Psoas muscle (tissue), 8 donors: ENCODE measurements around the gene CHSY1. TPM values are rescaled to one million over a fixed set of nuclear protein-coding genes. Genes with fewer than 3 reads are reported as not detected.

Experiments used
- ATAC-seq, 4 donors: fragments of 200-7000 bp; cut with Tn5 transposase; one replicate each; pipeline ENCODE4 v1.9.1; 2020; ENCODE audit warnings: moderate library complexity in 3 of 4, mild to moderate bottlenecking in 2 of 4
- DNase-seq, 2 donors: peaks; one replicate each; pipeline ENCODE4 v3.0.0-alpha.2; 2020
- H3K27ac ChIP-seq: fragments of 200-600 bp; one replicate; pipeline ENCODE4 v1.8.0; 2022
- H3K27me3 ChIP-seq, 3 donors: fragments of 200-600 bp in 1 of 3; one replicate each; pipeline versions ENCODE4 v1.6.1 to v1.8.0; 2013 to 2022; ENCODE audit warnings: low read length in 2 of 3, mild to moderate bottlenecking in 2 of 3, moderate library complexity in 1 of 3; ENCODE audit not compliant: insufficient read depth in 3 of 3
- H3K36me3 ChIP-seq, 2 donors: fragments of 200-600 bp in 1 of 2; one replicate each; pipeline versions ENCODE4 v1.6.1 to v1.8.0; 2013 to 2022; ENCODE audit warnings: low read depth in 1 of 2, mild to moderate bottlenecking in 1 of 2, moderate library complexity in 1 of 2; ENCODE audit not compliant: insufficient read depth in 1 of 2
- H3K4me1 ChIP-seq: fragments of 200-600 bp; one replicate; pipeline ENCODE4 v1.8.0; 2022
- H3K4me3 ChIP-seq: fragments of 200-600 bp; one replicate; pipeline ENCODE4 v1.8.0; 2022; ENCODE audit warnings: mild to moderate bottlenecking
- H3K9me3 ChIP-seq: fragments of 200-600 bp; one replicate; pipeline ENCODE4 v1.8.0; 2022
- CTCF ChIP-seq: fragments of 200-600 bp; IDR thresholded peaks from one replicate; pipeline ENCODE4 v1.8.0; 2022; ENCODE audit warnings: antibody characterized with exemption
- WGBS, 3 donors: extraction: QIAGEN DNeasy Blood & Tissue Kit; methylation state at CpG; one replicate each; pipeline versions ENCODE4 v1.1.6 to v1.1.7; 2013; 5-methylcytosine and 5-hydroxymethylcytosine counted together
- intact Hi-C, 2 donors: fragments of 100-400 bp; cut with DNase I; formaldehyde crosslinking; loops; one replicate each; pipeline versions ENCODE4 v1.11.0 to v1.14.2; 2022
- polyA plus RNA-seq, 3 donors: library from polyadenylated mRNA; stranded (reverse); fragments of 200-250 nt; gene quantifications; one replicate each; pipeline ENCODE4 v1.2.3, GENCODE V29; 2013
- total RNA-seq, 4 donors: library from RNA; stranded (reverse); fragmentation: NEBNext Ultra II Directional in 2 of 4; extraction: Animal tissue kit (Norgen Biotek cat#: 25700) in 2 of 4; gene quantifications; one replicate each; pipeline versions ENCODE4 v1.2.1 to v1.2.4, GENCODE V29; 2021 to 2023
- donor health status: healthy with polysubstance abuse.
- donor health status: DM: no; HTN: no; CAD: no; lungs with moderate emphysema.
- donor health status: Bipolar disorder and iron deficiency.
- donor health status: healthy.
- donor health status: DM: yes; HTN: yes; CAD: no.
- donor health status: DM: no; HTN: no; CAD: no.
- donor health status: DM: no; HTN: no; CAD: no.
- donor health status: DM: yes; HTN: yes; CAD: no.

The CHSY1 gene
- total and polyA plus RNA-seq, 7 donors, result 2.9 to 11.4 (median 6.7) TPM

- ATAC-seq (peak in 3 of 4 donors; percentile 7 to 17 (median 15)), DNase-seq (peak in 1 of 2 donors; percentile 49)
- WGBS, 3 donors, result 29 to 35% (median 30%) methylated on average over 3 of the region's 3 CpGs
- Histone ChIP-seq H3K4me1 (no peaks in the 10 kb centered on the region), H3K36me3 (peaks cover 1 to 24% of the 10 kb centered on the region in 2 donors), H3K9me3 (no peaks in the 10 kb centered on the region), H3K4me3 (no peak overlapping the region), H3K27me3 (no peaks in the 10 kb centered on the region), H3K27ac (no peak overlapping the region)
- TF ChIP-seq CTCF, result no peak
- intact Hi-C loops, result loop anchor here in 1 of 2 donors (10.0 kb wide), 2 partner anchors 351 to 651 kb away; partner anchors contain the start of gene LRRK1
Measured at GRCh38 chr15:101266034-101266433, 14.2 kb upstream of the CHSY1 start.

GRCh38 chr15:101264911-101265641 lies 13.2 kb upstream of the CHSY1 start:
- no peaks in the 10 kb centered on the region for H3K9me3 ChIP-seq
- 79 to 84% (median 80%) methylated on average over 17 of the region's 17 CpGs for whole genome bisulfite sequencing, 3 donors
- no peaks in the 10 kb centered on the region for H3K4me1 ChIP-seq
- no peak for DNase-seq
- intact Hi-C loops, result loop anchor here in 1 of 2 donors (2.0 to 10.0 kb wide), 3 partner anchors 178 to 650 kb away; partner anchors contain the start of gene LRRK1
- no peak for TF ChIP-seq CTCF
- H3K27ac ChIP-seq, result no peak overlapping the region
- H3K36me3 ChIP-seq, result peaks cover 0 to 15% of the 10 kb centered on the region in 2 donors
- no peak overlapping the region for H3K4me3 ChIP-seq
- no peak for ATAC-seq
- H3K27me3 ChIP-seq, result no peaks in the 10 kb centered on the region

GRCh38 chr15:101264011-101264410 lies 12.2 kb upstream of the CHSY1 start:
- no peak for DNase-seq
- 85 to 89% (median 88%) methylated on average over 4 of the region's 4 CpGs for WGBS, 3 donors
- no peak overlapping the region for H3K27ac ChIP-seq
- ATAC-seq, result no peak
- H3K27me3 ChIP-seq, result no peaks in the 10 kb centered on the region
- no peak overlapping the region for H3K4me3 ChIP-seq
- no peaks in the 10 kb centered on the region for H3K9me3 ChIP-seq
- H3K36me3 ChIP-seq, result peaks cover 0 to 4% of the 10 kb centered on the region in 2 donors
- intact Hi-C loops, result loop anchor here in 1 of 2 donors (2.0 to 10.0 kb wide), 3 partner anchors 177 to 649 kb away; partner anchors contain the start of gene LRRK1
- no peaks in the 10 kb centered on the region for H3K4me1 ChIP-seq
- no peak for TF ChIP-seq CTCF

- H3K4me1 ChIP-seq, result no peaks in the 10 kb centered on the region
- H3K36me3 ChIP-seq, result no peaks in the 10 kb centered on the region
- WGBS, 3 donors, result 80 to 89% (median 82%) methylated on average over 4 of the region's 4 CpGs
- DNase-seq, result no peak
- ATAC-seq, result no peak
- intact Hi-C loops, result loop anchor here in 1 of 2 donors (10.0 kb wide), 2 partner anchors 348 to 648 kb away; partner anchors contain the start of gene LRRK1
- H3K27me3 ChIP-seq, result no peaks in the 10 kb centered on the region
- no peaks in the 10 kb centered on the region for H3K9me3 ChIP-seq
- no peak overlapping the region for H3K27ac ChIP-seq
- no peak for TF ChIP-seq CTCF
- H3K4me3 ChIP-seq, result no peak overlapping the region
Measured at GRCh38 chr15:101262551-101262950, 10.7 kb upstream of the CHSY1 start.
